Measurements from ENCODE around the gene TMTC2.

TMTC2 gene

DNA sequence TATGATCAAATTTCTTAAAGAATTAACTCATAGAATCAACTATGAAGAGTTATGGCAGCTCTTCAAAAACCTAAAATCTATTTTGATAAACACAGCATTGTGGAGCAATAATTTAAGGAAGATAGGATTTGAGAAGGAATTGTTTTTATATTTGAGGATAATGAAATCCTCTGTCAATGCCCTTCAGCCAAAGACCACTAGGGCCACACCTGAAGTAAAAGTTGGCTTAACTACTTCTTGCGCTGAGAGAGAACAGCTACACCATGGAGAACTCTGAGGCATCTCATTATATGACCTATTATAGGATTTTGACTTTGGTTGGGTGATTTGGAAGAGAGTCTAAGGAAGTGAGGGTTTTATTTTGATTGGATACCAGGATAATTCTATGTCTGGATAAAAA, 237.2 kb downstream of the TMTC2 start:
- DNase-seq (ENCODE audit: low read depth, low spot score) = no peak
- no peak overlapping the region for H3K27ac ChIP-seq

DNA sequence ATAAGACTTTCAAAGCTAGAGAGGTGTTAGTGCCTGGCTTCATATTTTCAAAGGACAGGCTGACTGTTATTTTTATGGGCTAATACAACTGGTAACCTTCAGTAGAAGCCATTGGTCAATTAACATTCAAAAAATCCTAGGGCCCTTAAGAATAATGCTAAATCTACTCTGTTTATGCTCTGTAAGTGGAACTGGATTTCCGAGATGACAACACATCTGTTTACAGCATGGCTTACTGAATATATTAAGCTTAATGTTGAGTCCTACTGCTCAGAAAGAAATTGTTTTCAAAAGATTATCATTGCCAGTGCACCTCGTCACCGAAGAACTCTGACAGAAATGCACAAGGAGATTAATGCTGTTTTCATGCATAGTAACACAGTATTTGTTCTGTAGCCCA, 239.9 kb downstream of the TMTC2 start:
- no peak for DNase-seq (ENCODE audit: low read depth, low spot score)
- H3K27ac ChIP-seq = no peak overlapping the region

DNA sequence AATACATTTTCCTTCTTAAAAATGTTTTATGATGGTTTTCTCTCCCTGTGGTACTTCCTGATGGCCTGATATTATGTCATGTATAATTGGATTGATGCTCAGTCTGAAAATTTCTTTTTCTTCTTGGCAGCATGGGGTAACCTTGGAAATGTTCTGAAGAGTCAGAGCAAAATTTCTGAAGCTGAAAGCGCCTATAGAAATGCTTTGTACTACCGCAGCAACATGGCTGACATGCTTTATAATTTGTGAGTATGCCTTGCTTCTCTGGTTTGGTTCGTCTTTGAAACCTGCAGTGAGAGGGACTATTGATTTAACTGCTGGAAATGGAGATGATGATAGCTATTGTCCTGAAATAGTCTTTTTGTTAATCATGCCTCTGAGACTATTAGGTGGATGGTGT, 243.6 kb downstream of the TMTC2 start:
- DNase-seq (ENCODE audit: low read depth, low spot score) = no peak
- H3K27ac ChIP-seq = no peak overlapping the region

DNA sequence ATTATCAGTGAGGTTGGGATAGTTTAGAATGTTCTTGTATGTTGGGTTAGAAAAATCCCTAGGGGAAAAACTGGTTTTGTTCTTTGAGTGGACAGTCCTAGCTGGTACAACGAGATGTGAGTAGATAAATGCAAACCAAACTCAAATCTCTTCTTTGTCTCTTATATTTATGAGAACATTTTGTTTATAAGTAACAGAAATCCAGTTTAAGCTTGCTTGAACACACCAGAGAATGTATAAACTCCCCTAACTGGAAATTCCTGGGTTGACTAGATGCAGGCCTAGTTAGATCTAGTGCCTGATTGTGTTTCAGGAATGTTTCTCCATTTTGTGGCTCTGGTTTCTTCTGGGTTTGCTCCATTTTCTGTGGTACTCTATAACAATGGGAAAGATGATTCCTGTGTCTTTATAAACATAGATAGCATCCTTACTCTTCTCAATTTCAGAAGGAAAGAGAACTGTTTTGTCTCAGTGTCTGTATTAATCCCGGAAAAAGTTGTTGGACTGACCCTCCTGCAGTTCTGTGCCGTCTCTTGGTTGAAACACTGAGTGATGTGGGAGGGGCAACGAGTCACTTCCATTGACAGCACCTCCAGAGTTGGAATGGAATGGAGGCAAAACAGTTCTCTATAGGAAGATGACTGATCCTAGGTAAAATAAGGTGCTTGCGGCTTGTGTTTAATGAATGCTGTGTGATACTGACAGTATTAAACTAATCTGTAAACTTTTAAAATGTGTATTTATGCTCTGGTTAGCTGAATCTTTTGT, 244.8 kb downstream of the TMTC2 start:
- no peak for DNase-seq (ENCODE audit: low read depth, low spot score)
- H3K27ac ChIP-seq = peak overlapping the region; percentile 33

DNA sequence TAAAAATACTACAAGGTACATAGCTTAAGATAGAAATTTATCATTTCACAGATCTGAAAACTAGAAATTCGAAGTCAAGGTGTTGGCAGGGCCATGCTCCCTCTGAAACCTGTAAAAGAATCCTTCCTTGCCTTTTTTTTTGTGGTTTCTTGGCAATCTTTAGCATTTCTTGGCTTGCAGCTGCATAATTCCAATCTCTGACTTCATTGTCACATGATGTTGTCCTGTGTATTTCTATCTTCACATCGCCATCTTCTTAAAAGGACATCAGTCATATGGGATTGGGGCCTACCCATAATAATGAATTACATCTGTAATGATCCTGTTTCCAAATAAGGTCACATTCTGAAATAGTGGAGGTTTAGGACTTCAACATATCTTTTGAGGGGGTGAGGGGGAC, 250.4 kb downstream of the TMTC2 start:
- DNase-seq (ENCODE audit: low read depth, low spot score) = no peak

DNA sequence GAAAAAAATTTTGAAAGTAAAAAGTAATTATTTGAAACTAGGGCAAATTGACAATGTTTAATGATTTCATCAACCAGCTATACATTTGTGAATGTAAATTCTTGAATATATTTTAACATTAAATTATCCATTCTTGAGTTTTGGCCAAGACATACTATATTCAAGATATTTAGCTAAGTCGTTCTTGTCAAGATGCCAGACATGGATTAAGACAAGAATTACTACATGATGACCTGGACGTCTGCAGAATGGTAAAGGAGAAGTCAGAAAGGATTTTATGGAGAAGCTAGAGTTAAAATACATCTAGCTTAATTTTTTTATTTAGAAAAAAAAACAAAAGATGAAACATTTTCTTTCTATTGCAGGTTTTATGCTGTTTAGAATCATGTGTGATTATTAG, 255.8 kb downstream of the TMTC2 start:
- DNase-seq (ENCODE audit: low read depth, low spot score) = no peak
- no peak overlapping the region for H3K27ac ChIP-seq

More for the DNA sequence above, 250.4 kb downstream of the TMTC2 start:
- no peak overlapping the region for H3K27ac ChIP-seq

DNA sequence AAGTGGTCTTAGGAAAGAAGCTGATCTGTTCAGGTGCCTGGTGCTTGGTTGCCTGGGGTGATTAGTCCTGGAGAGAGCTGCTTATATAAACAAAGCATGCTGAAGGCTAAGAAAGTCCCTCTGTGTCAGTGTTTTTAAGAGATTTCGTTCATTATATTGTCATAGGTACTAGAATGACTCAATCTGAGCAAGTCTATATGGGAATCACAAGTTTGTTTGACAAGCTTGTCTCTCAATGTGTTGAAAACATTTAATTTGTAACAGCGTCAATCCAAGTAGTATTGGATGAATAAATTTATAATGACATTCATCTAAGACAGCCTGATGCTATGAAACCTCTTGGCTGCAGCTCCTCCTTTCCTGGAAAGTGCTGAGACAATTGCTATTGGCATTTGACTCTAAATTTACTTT, 256.3 kb downstream of the TMTC2 start:
- no peak for DNase-seq (ENCODE audit: low read depth, low spot score)
- no peak overlapping the region for H3K27ac ChIP-seq

DNA sequence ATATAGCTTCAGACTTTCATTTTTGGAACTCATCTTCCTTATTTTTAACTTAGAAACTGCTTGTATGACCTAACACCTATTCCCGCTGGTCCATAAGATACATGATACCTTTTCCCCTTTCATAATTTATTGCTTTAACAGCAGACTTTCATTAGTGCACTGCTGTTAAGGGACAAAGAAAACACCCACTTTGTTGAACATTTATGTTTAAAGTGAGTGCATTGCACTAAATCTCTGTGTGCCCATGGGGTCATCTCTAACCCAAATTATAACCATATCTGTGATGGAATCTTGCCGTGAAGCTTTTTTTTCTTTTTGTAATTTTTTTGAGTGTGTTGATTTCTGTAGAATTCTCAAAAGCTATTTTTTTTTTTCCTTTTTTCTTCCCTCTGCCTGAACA, 261.8 kb downstream of the TMTC2 start:
- no peak overlapping the region for H3K27ac ChIP-seq
- DNase-seq (ENCODE audit: low read depth, low spot score) = no peak

DNA sequence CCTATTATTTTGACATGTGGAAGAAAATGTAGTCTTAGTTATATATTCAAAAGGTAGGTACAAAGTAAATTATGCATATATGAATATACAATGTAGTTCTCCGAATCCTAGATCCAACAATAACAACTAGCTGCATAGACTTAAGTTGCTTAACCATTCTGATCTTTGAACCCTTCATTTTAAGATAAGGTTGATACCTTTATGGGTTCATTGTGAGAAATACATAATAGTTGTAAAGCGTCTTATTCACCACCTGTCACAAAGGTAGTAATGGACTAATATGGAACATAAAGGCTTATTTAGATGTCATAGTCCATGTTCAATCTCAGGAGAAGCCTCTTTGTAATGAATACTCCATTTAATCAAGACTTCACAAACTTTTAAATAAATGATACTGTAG, 263.6 kb downstream of the TMTC2 start:
- no peak overlapping the region for H3K27ac ChIP-seq
- DNase-seq (ENCODE audit: low read depth, low spot score) = no peak

DNA sequence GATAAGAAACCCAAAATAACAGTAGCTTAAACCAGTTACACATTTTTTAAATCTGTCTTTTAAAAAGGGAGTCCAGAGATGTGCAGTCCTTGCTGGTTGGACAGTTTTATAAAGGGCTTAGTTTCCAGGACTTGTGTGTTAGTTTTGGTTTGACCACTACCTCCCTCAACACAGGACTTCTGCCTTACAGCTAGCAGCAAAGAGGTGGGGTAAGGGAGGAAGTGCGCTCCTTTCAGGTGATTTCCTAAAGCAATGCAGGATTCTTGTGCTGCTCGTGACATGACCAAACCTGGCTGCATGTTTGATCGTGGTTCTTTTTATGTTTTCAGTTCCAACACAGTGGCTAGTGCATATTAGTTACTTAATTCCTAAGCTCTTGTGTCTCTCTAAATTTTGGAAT, 266.2 kb downstream of the TMTC2 start:
- no peak overlapping the region for H3K27ac ChIP-seq
- no peak for DNase-seq (ENCODE audit: low read depth, low spot score)

DNA sequence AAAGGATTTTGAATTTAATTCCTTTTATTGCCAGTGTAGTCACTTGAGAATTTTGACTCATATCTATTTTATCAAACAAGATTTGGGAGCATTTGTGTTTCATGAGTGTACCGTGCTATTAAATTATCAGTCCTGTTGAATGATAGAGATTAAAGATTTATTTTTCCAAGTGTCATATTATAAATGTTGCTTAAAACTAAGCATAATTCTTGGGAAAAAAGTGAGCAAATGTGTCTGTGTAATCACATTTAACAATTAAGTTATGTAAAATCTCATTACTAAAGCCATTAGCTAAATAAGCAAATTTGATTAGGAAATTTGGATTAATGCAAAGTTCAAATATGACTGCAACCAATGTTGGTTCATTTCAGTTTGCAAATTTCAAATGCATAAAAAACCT, 266.7 kb downstream of the TMTC2 start:
- DNase-seq (ENCODE audit: low read depth, low spot score) = no peak
- no peak overlapping the region for H3K27ac ChIP-seq

DNA sequence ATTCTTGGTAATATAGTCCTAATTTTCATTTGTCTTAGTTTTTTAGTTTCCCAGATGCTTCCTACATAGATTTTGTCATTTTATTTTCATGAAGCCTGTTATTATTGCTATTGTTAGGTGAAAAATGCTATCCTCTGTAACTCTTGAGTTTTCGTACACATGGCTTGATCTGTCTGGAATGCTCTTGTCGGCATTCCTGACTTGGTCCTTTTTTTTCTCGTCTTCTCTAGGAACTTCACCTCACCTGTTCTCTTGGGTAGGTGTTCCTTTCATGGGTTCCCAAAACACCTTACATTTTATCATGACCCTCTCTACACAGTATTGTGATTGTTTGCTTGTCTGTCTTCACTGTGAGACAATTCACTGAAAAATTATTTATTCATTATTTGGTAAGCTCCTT, 267.4 kb downstream of the TMTC2 start:
- H3K27ac ChIP-seq = no peak overlapping the region
- DNase-seq (ENCODE audit: low read depth, low spot score) = no peak

DNA sequence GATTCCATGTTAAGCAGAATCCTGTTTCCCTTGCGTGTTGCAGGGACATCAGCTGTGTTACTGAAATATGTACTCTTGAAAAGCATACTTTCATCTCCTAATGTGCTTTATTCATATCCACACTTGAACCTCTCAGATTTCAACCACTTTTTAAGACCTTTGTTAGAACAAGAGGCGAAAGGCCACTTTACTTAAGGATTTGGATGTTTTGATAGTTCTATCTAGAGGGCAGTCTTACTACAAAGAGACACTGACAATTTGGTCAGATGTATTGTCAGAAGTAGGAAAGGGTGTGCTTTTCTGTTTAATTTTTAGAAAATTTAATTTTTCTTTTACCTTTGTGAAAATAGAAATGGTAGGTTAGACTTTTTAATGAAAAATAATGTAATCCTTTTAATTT, 267.9 kb downstream of the TMTC2 start:
- H3K27ac ChIP-seq = no peak overlapping the region
- DNase-seq (ENCODE audit: low read depth, low spot score) = no peak

DNA sequence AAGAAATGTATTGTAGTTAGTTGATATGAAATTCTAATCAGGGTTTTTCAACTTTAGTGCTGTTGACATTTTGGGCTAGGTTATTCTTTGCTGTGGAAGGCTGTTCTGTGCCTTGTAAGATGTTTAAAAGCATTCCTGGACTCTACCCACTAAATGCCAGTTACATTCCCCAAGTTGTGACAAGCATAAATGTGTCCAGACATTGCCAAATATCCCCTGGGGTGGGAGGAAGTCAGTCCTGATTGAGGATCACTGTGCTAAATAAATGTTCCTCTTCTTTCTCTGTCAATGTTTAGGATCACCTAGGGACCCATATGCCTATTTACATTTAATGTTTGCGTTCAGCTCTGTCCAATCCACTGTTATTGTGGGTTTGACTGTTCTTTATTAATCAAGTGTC, 268.3 kb downstream of the TMTC2 start:
- no peak for DNase-seq (ENCODE audit: low read depth, low spot score)
- no peak overlapping the region for H3K27ac ChIP-seq

DNA sequence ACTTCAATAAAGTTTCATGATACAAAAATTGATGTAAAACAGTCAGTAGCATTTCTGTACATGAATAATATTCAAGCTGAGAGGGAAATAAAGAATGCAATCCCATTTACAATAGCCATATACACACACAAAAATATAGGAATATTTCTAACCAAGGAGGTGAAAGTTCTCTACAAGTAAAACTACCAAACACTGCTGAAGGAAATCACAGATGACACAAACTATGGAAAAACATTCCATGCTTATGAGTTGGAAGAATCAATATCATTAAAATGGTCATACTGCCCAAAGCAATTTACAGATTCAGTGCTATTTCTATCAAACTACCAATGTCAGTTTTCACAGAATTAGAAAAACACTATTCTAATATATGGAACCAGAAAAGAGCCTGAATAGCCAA, 272.3 kb downstream of the TMTC2 start:
- no peak for DNase-seq (ENCODE audit: low read depth, low spot score)
- H3K27ac ChIP-seq = no peak overlapping the region

DNA sequence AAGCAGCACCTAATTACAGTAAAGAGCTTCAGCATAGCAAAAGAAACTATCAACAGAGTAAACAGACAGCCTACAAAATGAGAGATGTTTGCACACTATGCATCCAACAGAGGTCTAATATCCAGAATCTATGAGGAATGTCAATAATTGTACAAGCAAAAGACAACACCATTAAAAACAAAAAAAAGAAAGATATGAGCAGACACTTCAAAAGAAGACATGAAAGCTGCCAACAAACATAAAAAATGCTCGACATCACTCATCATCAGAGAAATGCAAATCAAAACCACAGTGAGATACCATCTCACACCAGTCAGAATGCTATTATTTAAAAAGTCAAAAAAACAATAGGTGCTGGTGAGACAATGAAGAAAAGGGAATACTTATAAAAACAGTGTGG, 273.1 kb downstream of the TMTC2 start:
- no peak overlapping the region for H3K27ac ChIP-seq
- no peak for DNase-seq (ENCODE audit: low read depth, low spot score)

DNA sequence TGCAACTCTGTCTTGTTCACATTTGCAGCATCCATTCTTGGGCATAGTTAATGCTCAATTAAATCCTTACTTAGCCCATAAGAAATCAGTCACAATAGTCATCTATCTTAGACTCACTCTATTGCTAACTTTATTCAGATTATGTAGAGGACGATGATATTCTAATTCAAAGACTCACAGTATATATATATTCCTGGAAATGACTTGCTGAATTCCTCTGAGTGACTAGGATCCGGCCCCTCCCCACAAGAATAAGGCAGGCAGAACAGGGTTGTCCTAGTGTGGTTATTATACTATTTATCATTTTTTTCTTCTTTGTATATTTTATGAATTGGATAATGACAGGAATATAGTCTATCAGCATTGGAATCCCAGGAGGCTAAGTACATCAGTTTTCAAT, 275.1 kb downstream of the TMTC2 start:
- no peak for DNase-seq (ENCODE audit: low read depth, low spot score)
- H3K27ac ChIP-seq = no peak overlapping the region

DNA sequence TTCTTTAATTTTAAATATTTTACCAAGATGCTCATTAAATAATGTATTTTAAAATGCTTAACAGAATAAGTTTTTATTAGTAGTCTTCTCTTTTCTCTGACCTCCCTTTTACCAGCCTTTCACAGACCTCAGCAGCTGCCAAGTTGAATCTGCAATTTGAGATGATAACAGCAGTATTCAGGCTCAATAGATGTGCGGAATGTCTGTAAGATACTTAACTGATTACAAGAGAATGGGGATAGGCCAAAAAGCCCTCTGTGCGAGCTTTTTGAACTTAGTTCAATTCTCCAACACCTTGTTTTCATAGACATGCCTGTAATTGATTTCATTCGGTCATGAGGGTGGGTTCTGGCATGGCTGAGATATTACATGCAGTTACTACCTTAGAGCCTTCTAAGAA, 277.2 kb downstream of the TMTC2 start:
- no peak overlapping the region for H3K27ac ChIP-seq
- no peak for DNase-seq (ENCODE audit: low read depth, low spot score)

DNA sequence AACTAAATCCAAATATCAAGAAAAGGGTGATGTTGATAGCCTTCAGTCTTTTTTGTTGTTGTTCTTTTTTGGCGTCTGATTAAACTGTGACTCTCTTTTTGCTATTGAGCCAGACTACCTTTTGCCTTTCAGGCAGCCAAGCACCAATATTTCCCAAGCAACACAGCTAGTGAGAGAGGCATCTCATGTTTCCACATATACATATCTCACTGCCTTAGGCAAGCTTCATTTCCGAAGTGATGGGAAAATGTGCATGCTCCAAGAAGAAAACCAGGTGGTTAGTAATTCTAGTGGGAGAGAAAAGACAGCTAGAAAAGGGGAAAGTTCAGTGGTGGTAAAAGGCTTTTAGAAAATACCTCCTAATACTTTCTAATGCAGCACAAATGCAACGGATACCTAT, 277.7 kb downstream of the TMTC2 start:
- DNase-seq (ENCODE audit: low read depth, low spot score) = no peak
- H3K27ac ChIP-seq = no peak overlapping the region

DNA sequence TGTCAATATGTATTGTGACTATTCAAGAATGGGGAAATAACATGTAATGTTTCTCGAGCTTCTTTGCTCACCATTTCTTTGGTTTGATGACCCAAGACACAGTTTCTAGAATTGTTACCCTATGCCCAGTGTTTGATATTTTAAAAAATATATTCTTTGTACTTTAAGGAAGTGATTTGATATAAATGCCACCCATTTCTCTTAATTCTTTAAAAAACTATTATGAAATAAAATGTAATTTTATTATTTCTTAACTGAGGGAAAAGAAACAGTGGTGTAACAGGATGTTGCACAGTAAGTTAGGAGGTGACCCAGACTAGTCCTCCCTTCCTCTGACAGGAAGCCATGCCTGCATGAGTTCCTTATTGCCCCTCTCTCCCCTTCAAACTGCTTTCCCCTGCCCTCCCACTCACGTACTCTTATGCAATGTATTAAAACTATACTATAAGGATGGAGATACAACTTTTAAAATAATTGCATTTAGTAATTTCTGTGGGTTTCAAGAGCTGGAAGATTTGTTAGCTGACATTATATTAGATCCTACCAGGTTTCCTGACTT, 279.4 kb downstream of the TMTC2 start:
- H3K27ac ChIP-seq = no peak overlapping the region

DNA sequence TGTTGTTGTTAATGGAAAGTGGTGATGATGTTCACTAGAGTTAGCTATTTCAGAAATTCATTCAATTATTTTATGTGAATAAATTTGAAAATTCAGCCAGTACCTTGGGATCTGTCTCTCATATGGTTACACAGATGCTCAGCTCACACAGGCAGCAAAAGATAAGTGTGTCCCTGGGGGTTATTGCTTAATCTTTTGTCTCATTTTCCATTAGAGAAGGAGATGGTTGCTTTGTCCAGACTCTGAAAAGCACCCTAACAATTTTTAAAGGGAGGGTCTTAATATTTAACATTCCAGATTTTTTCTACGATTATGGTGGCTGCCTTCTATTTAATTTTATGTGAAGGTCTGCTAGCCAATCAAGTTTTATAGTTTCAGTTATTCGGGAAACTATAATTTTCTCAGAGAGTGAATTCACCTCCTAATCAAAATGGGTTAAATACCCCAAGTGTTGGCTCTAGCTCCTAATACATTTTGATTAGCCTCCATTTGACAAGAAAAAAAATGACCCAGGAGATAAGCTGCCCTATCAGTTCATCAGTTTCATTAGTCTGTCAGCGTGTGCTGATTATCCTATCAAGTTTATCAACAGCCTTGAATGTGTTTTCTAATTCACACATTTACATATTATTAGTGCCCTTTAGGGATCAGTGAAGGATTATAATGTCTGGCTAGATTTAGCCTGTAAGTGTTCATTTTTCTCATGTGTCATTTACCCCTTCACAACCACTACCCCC, 282.1 kb downstream of the TMTC2 start:
- DNase-seq (ENCODE audit: low read depth, low spot score) = no peak
- no peak overlapping the region for H3K27ac ChIP-seq

More for the DNA sequence above, 279.4 kb downstream of the TMTC2 start:
- DNase-seq (ENCODE audit: low read depth, low spot score) = no peak

DNA sequence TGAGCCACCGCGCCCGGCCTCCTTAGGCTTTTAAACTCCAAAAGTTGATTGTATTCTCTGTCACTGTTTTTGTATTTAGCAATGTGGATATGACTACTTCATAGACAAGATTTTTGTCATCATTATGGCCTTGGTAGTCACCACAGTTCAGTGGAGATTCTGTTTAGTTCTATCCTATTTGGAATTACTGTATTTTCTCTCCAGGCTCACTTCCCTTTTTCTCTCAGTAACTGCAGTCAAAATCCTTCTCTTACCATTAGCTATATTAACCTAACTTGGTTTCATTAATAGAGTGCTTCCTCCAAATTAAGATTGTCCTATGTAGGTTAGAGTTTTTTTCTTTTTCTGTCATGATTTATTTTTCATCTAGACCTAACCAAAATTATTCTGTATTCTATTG, 283.9 kb downstream of the TMTC2 start:
- DNase-seq (ENCODE audit: low read depth, low spot score) = no peak
- no peak overlapping the region for H3K27ac ChIP-seq
